MV-4-11 (cell line): ENCODE results near the gene RAB40A.
A peak's percentile ranks its signal among the peaks of the same experiment; 100 is the strongest.
"Not testable (repeated sequence)": the region's sequence is repeated elsewhere in the genome, so short reads cannot be mapped to it uniquely, and the experiment has no call there.

Experiments
- DNase-seq: peaks from one replicate; lab custom pipeline; 2025; lab: John Stamatoyannopoulos, UW

RAB40A gene

DNA sequence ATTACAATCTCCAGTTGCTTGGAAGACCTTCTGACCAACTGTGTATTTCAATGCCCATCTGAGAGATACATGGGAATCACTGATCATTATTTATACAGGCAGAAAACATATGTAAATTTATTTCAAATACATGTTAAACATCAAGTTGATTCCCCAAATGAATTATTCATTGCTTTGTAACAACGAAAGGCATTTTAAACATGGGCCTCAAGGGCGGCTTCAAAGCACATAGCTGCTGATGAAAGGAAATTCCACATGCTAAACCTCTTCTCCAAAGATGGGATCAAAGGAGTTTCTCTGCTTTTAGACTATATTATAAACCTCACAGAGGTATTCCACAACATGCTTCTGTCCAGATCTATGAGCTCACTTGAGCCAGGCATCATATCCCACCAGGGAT lies 4.3 kb upstream of the RAB40A start:
- no peak for DNase-seq

GRCh38 chrX:103520386-103520785 lies 1.1 kb upstream of the RAB40A start:
- DNase-seq: no peak

DNA sequence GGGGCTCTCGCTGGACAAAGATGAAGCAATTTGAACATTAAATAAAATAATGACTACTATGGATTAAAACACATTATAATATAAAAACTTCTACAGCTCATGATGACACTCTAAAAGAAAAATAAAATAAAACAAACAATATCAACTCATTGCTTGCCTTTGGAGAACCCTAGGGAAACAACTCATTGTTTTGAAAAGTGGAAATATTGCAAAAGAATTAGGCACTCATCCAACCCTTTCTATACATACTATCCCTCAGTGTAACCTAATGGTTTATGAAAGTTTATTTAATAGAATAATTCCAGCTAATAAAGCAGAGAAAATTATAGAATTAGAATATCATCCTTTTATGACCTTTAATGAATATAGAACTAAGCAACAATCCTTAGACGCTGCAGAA lies 718 bp downstream of the RAB40A start:
- no peak for DNase-seq

GRCh38 chrX:103517246-103517645 lies 2.0 kb downstream of the RAB40A start:
- DNase-seq: no peak

GRCh38 chrX:103513476-103514108 lies 5.7 kb downstream of the RAB40A start:
- DNase-seq: no peak

GRCh38 chrX:103513067-103513466 lies 6.2 kb downstream of the RAB40A start:
- DNase-seq: no peak

- DNase-seq: no peak
Observed at GRCh38 chrX:103510031-103510430, 9.3 kb downstream of the RAB40A start.

DNA sequence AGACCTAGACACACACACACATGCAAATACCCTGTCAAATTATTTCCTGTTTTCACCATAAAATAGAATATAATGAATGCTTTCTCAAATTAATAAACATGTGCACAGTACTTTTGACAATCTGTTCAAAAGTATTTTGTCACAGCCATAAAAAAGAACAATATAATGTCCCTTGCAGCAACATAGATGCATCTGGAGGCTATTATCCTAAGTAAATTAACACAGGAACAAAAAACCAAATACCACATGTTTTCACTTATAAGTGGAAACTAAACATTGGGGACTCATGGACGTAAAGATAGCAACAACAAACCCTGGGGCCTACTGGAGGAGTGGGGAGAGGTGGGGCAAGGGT lies 15.5 kb downstream of the RAB40A start:
- no peak for DNase-seq

DNA sequence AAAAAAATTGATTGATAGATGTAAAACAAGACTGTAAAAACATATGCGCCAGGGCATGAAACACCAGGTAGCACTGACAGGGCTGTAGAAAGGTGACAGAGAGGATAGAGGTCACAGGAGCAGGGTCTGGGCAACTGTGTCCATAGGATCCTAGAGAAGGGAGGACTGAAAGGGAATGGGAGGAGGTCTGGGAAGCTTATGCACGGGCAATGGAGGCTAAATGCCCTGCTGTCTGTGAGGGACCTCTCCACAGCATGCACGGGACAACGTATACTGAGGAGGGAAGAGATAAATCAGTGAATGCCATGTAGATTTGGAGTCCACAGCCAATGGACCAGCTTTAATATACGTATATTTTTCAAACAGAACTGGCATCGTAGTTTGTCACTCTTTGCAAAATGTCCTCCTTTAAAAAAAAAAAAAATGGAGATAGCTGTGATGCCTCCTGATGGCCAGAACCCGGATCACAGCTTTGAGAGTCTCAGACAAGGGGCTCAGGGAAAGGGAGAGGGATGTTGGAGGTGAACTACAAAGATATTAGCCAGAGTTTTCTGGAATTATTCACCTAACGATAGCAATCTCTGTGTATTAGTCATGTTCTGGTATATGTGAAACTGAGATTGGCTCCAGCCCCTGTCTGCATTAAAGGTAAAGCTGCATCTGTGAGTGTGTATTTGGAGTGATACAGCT lies 16.0 kb downstream of the RAB40A start:
- DNase-seq: no peak

DNA sequence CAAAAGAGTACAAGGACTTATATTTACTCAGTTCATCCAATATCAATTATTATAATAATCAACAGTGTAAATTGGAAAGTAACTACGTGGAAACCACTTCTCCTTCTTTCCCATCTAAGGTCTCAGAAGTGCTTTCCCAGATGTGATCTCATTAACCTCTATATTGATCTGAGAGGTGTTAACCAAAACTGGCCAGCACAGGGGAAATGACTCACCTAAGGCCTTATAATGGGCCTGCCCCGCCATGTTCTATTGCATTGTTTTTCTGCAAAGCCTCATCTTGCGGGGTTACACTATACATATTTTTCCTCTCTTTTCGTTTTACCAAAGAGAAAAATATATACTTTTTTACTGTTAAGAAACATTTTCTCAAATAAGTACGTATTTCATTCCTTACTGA lies 20.5 kb downstream of the RAB40A start:
- no peak for DNase-seq

DNA sequence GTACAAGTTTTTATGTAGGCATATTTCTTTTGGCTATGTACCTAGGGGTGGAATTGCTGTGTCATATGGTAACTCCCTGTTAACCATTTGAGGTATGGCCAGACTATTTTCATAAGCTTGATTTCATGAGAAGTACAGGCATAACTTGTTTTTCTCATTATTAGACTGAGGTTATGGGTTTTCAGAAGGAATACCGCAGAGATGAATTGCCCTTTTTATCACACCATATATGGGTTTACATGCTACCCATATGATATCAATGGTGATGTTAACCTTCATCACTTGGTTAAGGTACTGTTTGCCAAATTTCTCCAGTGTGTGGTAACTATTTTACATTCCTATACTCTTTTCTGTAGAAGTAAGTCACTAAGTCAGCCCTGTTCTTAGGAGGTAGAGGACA lies 23.5 kb downstream of the RAB40A start:
- no peak for DNase-seq

DNA sequence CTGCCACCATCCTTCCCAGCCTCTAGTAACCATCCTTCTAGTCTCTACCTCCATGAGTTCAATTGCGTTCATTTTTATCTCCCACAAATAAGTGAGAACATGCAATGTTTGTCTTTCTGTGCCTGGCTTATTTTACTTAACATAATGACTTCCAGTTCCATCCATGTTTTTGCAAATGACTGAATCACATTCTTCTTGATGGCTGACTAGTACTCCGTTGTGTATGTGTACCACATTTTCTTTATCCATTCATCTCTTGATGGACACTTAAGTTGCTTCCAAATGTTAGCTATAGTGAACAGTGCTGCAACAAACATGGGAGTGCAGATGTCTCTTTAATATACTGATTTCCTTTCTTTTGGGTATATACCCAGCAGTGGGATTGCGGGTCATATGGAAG lies 25.7 kb downstream of the RAB40A start:
- not testable (repeated sequence) for DNase-seq

DNA sequence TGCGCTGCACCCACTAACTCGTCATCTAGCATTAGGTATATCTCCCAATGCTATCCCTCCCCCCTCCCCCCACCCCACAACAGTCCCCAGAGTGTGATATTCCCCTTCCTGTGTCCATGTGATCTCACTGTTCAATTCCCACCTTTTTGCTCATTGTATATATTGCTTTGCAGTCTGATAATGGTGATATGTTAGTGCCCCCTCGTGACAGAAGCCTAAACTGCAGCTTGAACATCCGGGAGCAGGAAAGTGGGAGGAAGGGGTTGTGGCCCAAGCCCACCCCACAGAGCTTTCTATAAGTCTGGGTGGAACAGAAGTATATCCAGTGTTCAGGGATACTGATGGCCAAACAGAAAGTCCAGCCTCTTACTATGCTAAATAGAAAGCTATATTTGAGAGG lies 29.6 kb downstream of the RAB40A start:
- DNase-seq: peak; percentile 3

DNA sequence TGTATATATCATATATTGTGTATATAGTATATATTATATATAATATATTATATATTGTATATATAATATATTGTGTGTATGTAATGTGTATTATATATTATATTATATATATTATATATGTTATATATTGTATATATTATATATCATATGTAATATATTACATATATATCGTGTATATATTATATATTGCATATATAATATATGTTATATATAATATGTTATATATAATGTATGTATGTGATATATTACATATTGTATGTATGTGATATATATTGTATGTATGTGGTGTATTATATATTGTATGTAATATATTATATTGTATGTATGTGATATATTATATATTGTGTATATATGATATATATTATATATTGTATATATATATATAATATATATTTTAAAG lies 30.5 kb downstream of the RAB40A start:
- DNase-seq: no peak

- no peak for DNase-seq
Observed at GRCh38 chrX:103488332-103488731, 31.0 kb downstream of the RAB40A start.

- DNase-seq: no peak
Observed at GRCh38 chrX:103483720-103484119, 35.6 kb downstream of the RAB40A start.

GRCh38 chrX:103480526-103480925 lies 38.8 kb downstream of the RAB40A start:
- DNase-seq: no peak

DNA sequence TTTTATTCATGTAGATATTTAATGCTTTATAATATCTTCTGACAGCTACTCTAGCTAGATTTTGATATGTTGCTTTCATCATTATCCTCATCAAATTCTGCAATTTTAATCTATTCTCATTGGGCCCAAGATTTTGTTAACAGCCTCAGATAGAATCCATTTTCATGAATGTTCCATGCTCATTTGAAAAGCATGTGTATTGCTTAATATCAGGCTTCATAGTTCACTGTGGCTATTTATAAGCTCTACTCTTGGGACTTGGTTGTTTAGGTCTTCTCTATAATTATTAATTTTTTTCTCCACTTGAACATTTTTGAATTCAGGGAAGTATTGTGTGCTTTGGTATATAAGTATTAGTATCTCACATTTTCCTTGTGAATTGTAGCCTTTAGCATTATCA lies 41.8 kb downstream of the RAB40A start:
- DNase-seq: no peak

GRCh38 chrX:103475381-103475780 lies 43.9 kb downstream of the RAB40A start:
- no peak for DNase-seq

- not testable (repeated sequence) for DNase-seq
Observed at GRCh38 chrX:103469977-103470376, 49.3 kb downstream of the RAB40A start.

DNA sequence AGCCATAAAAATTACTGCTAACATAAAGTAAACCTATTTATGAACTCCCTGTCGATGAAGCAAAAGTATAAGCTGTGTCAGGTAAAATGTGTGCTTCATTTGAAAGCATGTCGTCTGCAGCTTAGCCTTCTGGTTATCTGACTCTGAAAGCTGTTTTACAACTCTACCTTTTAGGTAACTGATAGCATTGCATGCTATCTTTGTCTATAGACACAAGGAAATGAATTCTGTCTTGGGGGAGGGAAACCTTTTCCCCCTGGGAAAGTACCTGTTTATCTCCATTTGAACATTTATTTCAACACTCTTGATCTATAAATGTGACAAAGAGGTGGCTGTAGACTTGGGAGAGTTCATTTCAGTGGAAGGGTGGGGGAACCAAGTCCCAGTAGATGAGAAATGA lies 51.4 kb downstream of the RAB40A start:
- no peak for DNase-seq

- no peak for DNase-seq
Observed at GRCh38 chrX:103467156-103467555, 52.1 kb downstream of the RAB40A start.

DNA sequence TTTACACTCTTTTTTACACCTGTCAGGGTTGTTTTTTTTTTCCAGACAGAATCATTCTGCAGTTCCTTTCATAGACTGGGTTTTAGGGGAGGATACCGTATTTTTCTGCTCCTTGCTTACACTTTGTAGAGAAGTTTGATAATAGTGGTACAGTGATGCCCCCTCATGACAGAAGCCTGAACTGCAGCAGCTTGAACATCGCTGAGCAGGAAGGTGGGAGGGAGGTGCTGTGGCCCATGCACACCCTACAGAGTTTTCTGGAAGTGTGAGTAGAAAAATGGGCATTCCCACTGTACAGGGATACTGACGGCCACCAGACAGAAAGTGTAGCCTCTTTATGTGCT lies 54.5 kb downstream of the RAB40A start:
- DNase-seq: peak; percentile 54

GRCh38 chrX:103464072-103464773 lies 55.1 kb downstream of the RAB40A start:
- DNase-seq: peak; percentile 4
